H1 (cell line): Measurements from ENCODE around the gene CHRNA4. TPM values are rescaled to one million over a fixed set of nuclear protein-coding genes. Genes with fewer than 3 reads are reported as not detected.

Experiments
- CTCF ChIA-PET: fragments of 300-600 bp; sonication (Branson Sonifier 250); formaldehyde crosslinking; loops from one replicate; lab custom pipeline; 2021; ENCODE audit not compliant: partially characterized antibody; lab: Charles Lee
- POLR2A ChIA-PET: fragments of 300-600 bp; sonication (Branson Sonifier 250); formaldehyde crosslinking; loops from one replicate; lab custom pipeline; 2021; ENCODE audit warnings: inconsistent platforms; ENCODE audit not compliant: partially characterized antibody; lab: Charles Lee
- DNase-seq, 2 experiments: peaks; one replicate each; pipeline versions ENCODE4 v3.0.0 to v3.0.0-alpha.2; 2010 to 2022; ENCODE audit warnings: low spot score in 2 of 2, low read depth in 1 of 2, mixed read lengths in 1 of 2
- FAIRE-seq: peaks from 2 replicates; lab custom pipeline; 2011; peaks lifted over from hg19 to GRCh38; lab: Jason Lieb, UNC
- H2AFZ ChIP-seq: 2 replicates; pipeline ENCODE4 v1.8.1; 2012; ENCODE audit warnings: low read length, inconsistent platforms
- H2AK5ac ChIP-seq: 2 replicates; pipeline ENCODE4 v1.6.1; 2013; ENCODE audit warnings: low read depth, low read length
- H2BK120ac ChIP-seq: replicated peaks from 2 replicates; pipeline ENCODE3; 2013; ENCODE audit warnings: low read depth, low read length, inconsistent platforms
- H2BK12ac ChIP-seq: 2 replicates; pipeline ENCODE4 v1.6.1; 2013; ENCODE audit warnings: low read depth, low read length
- H2BK15ac ChIP-seq: 2 replicates; pipeline ENCODE4 v1.6.1; 2013; ENCODE audit warnings: low read length
- H2BK20ac ChIP-seq: 2 replicates; pipeline ENCODE4 v1.6.1; 2013; ENCODE audit warnings: low read length
- H2BK5ac ChIP-seq: 2 replicates; pipeline ENCODE4 v1.6.1; 2013; ENCODE audit warnings: low read depth, low read length
- H3K14ac ChIP-seq: 2 replicates; pipeline ENCODE4 v1.6.1; 2013; ENCODE audit warnings: inconsistent platforms; ENCODE audit not compliant: insufficient read length
- H3K18ac ChIP-seq: 2 replicates; pipeline ENCODE4 v1.6.1; 2013; ENCODE audit warnings: low read length; ENCODE audit errors: extremely low read depth
- H3K23ac ChIP-seq: 2 replicates; pipeline ENCODE4 v1.6.1; 2013; ENCODE audit warnings: inconsistent platforms; ENCODE audit not compliant: insufficient read length
- H3K23me2 ChIP-seq: 2 replicates; pipeline ENCODE4 v1.6.1; 2013; ENCODE audit warnings: low read depth, low read length
- H3K27ac ChIP-seq: 2 replicates; pipeline ENCODE4 v1.6.1; 2011; ENCODE audit warnings: low read depth, low read length, inconsistent platforms
- H3K27me3 ChIP-seq, 4 experiments: replicated peaks in 1 of 4; 1 replicate in 1 of 4; 2 replicates in 3 of 4; pipeline versions ENCODE4 v1.6.1 to v1.8.1; 2011 to 2013; ENCODE audit warnings: low read length in 3 of 4, mild to moderate bottlenecking in 3 of 4, inconsistent platforms in 2 of 4, mixed read lengths in 2 of 4, moderate library complexity in 1 of 4; ENCODE audit not compliant: control insufficient read depth in 3 of 4, insufficient read depth in 3 of 4; ENCODE audit errors: extremely low read depth in 1 of 4
- H3K36me3 ChIP-seq, 4 experiments: 2 replicates each; pipeline versions ENCODE4 v1.6.1 to v1.8.1; 2011 to 2013; ENCODE audit warnings: mild to moderate bottlenecking in 4 of 4, low read length in 3 of 4, moderate library complexity in 2 of 4, control low read depth in 1 of 4, inconsistent platforms in 1 of 4; ENCODE audit not compliant: insufficient read depth in 4 of 4, control insufficient read depth in 2 of 4
- H3K4ac ChIP-seq: replicated peaks from 2 replicates; pipeline ENCODE3; 2013; ENCODE audit warnings: low read length, low read depth, mixed read lengths, inconsistent platforms; ENCODE audit not compliant: insufficient read length
- H3K4me1 ChIP-seq, 4 experiments: replicated peaks in 1 of 4; 1 replicate in 1 of 4; 2 replicates in 3 of 4; pipeline versions ENCODE4 v1.6.1 to v1.8.1; 2011 to 2013; ENCODE audit warnings: low read length in 3 of 4, inconsistent platforms in 2 of 4, mixed read lengths in 1 of 4; ENCODE audit not compliant: insufficient read depth in 4 of 4, control insufficient read depth in 3 of 4
- H3K4me2 ChIP-seq, 2 experiments: 2 replicates each; pipeline versions ENCODE4 v1.6.1 to v1.8.1; 2011 to 2013; ENCODE audit warnings: low read depth in 2 of 2, low read length in 2 of 2, control low read depth in 1 of 2, inconsistent platforms in 1 of 2, mild to moderate bottlenecking in 1 of 2; ENCODE audit not compliant: insufficient read depth in 1 of 2
- H3K4me3 ChIP-seq, 4 experiments: fragments of 200-600, 300-600 bp in 1 of 4; sonication (generic), shearing (Covaris generic), sonication (Bioruptor Twin) in 1 of 4; 2 replicates each; pipeline versions ENCODE4 v1.5.1 to v1.8.1; 2011 to 2016; ENCODE audit warnings: low read length in 4 of 4, low read depth in 3 of 4, control low read depth in 2 of 4, inconsistent platforms in 2 of 4, mild to moderate bottlenecking in 2 of 4, mixed read lengths in 1 of 4, moderate library complexity in 1 of 4; ENCODE audit not compliant: insufficient read depth in 2 of 4; ENCODE audit errors: extremely low read depth in 1 of 4
- H3K56ac ChIP-seq: replicated peaks from 2 replicates; pipeline ENCODE3; 2013; ENCODE audit warnings: low read depth, mild to moderate bottlenecking, mixed read lengths, low read length, inconsistent platforms; ENCODE audit not compliant: insufficient read length
- H3K79me1 ChIP-seq: 2 replicates; pipeline ENCODE4 v1.6.1; 2013; ENCODE audit warnings: low read depth, low read length, control low read depth
- H3K79me2 ChIP-seq, 2 experiments: 2 replicates each; pipeline versions ENCODE4 v1.6.1 to v1.8.1; 2012 to 2013; ENCODE audit warnings: low read length in 2 of 2, mild to moderate bottlenecking in 2 of 2, inconsistent platforms in 1 of 2; ENCODE audit not compliant: insufficient read depth in 2 of 2, control insufficient read depth in 1 of 2
- H3K9ac ChIP-seq, 4 experiments: replicated peaks in 1 of 4; 1 replicate in 1 of 4; 2 replicates in 3 of 4; pipeline versions ENCODE4 v1.6.1 to v1.8.1; 2011 to 2013; ENCODE audit warnings: low read depth in 3 of 4, low read length in 3 of 4, control low read depth in 2 of 4, mild to moderate bottlenecking in 2 of 4, moderate library complexity in 2 of 4, inconsistent platforms in 1 of 4; ENCODE audit errors: extremely low read depth in 1 of 4
- H3K9me3 ChIP-seq, 2 experiments: 2 replicates each; pipeline versions ENCODE4 v1.6.1 to v1.8.1; 2012 to 2013; ENCODE audit warnings: mild to moderate bottlenecking in 2 of 2, moderate library complexity in 2 of 2, control low read depth in 1 of 2, inconsistent platforms in 1 of 2, low read depth in 1 of 2, low read length in 1 of 2, mixed read lengths in 1 of 2; ENCODE audit not compliant: insufficient read depth in 2 of 2
- H4K20me1 ChIP-seq, 2 experiments: replicated peaks in 1 of 2; 2 replicates each; pipeline versions ENCODE3 to v1.8.1; 2011 to 2013; ENCODE audit warnings: inconsistent platforms in 2 of 2, low read length in 2 of 2, mild to moderate bottlenecking in 1 of 2; ENCODE audit not compliant: insufficient read depth in 2 of 2, control insufficient read depth in 1 of 2
- H4K5ac ChIP-seq: 2 replicates; pipeline ENCODE4 v1.6.1; 2013; ENCODE audit warnings: low read length, low read depth, mixed read lengths, inconsistent platforms; ENCODE audit not compliant: insufficient read length
- H4K8ac ChIP-seq: 2 replicates; pipeline ENCODE4 v1.8.0; 2013; ENCODE audit warnings: mild to moderate bottlenecking, moderate library complexity, low read length, inconsistent platforms; ENCODE audit not compliant: insufficient read depth; ENCODE audit errors: extremely low read depth
- H4K91ac ChIP-seq: replicated peaks from 2 replicates; pipeline ENCODE3; 2013; ENCODE audit warnings: low read length, mixed read lengths, inconsistent platforms; ENCODE audit not compliant: insufficient read length
- BCL11A ChIP-seq, 2 experiments: IDR thresholded peaks; one replicate each; pipeline ENCODE4 v1.6.1; 2011; ENCODE audit warnings: low read depth in 2 of 2, low read length in 2 of 2, mild to moderate bottlenecking in 2 of 2
- CEBPB ChIP-seq: IDR thresholded peaks from 2 replicates; pipeline ENCODE4 v1.6.1; 2012; ENCODE audit warnings: low read depth, low read length
- CHD2 ChIP-seq: IDR thresholded peaks from 2 replicates; pipeline ENCODE4 v1.6.1; 2012; ENCODE audit warnings: low read length, improper control_type of control experiment
- E2F6 ChIP-seq: IDR thresholded peaks from 2 replicates; pipeline ENCODE4 v1.6.1; 2012; ENCODE audit warnings: inconsistent platforms
- EZH2 ChIP-seq: fragments of 200-600 bp; sonication (generic); IDR thresholded peaks from 2 replicates; pipeline ENCODE4 v1.7.1; 2012; ENCODE audit warnings: low read depth, mild to moderate bottlenecking, moderate library complexity, low read length, inconsistent platforms; ENCODE audit not compliant: severe bottlenecking
- FOSL1 ChIP-seq: IDR thresholded peaks from 2 replicates; pipeline ENCODE4 v1.6.1; 2011; ENCODE audit warnings: mild to moderate bottlenecking, low read depth, low read length, moderate library complexity; ENCODE audit not compliant: insufficient read depth
- KDM4A ChIP-seq: IDR thresholded peaks from one replicate; pipeline ENCODE4 v1.7.1; 2012; ENCODE audit warnings: low read depth, mild to moderate bottlenecking, moderate library complexity, low read length, inconsistent platforms; ENCODE audit not compliant: severe bottlenecking
- KDM5A ChIP-seq: fragments of 200-600 bp; IDR thresholded peaks from 2 replicates; pipeline ENCODE4 v1.7.1; 2012; ENCODE audit warnings: mild to moderate bottlenecking, low read length, inconsistent platforms, mixed read lengths
- POU5F1 ChIP-seq: IDR thresholded peaks from 2 replicates; pipeline ENCODE4 v1.6.1; 2011; ENCODE audit warnings: low read depth, mild to moderate bottlenecking, low read length, moderate library complexity
- SIX5 ChIP-seq: IDR thresholded peaks from 2 replicates; pipeline ENCODE4 v1.6.1; 2011; ENCODE audit warnings: mild to moderate bottlenecking, low read depth, low read length
- SP4 ChIP-seq: IDR thresholded peaks from 2 replicates; pipeline ENCODE4 v1.6.1; 2012; ENCODE audit warnings: low read length, inconsistent platforms
- TAF7 ChIP-seq: optimal IDR thresholded peaks from 2 replicates; pipeline ENCODE3; 2011; ENCODE audit warnings: low read depth, mild to moderate bottlenecking, inconsistent platforms, low read length, moderate library complexity, borderline replicate concordance
- WGBS, 2 experiments: shearing (Covaris generic) in 1 of 2; methylation state at CpG; one replicate each; pipeline versions ENCODE4 v1.1.6 to v1.1.7; 2013 to 2015; ENCODE audit warnings: low lambda C conversion rate in 2 of 2, mixed read lengths in 2 of 2, inconsistent platforms in 1 of 2, low coverage in 1 of 2, missing lambda C conversion rate in 1 of 2; ENCODE audit not compliant: insufficient replicate concordance in 2 of 2, insufficient coverage in 1 of 2, insufficient read length in 1 of 2; ENCODE audit errors: extremely low coverage in 1 of 2, missing lambda C conversion rate in 1 of 2; 5-methylcytosine and 5-hydroxymethylcytosine counted together
- polyA plus RNA-seq, 7 experiments: library from polyadenylated mRNA; depleted of rRNA in 3 of 7; stranded (reverse) in 5 of 7; unstranded in 2 of 7; fragments of >200 nt in 5 of 7; fragments of 200-250 nt in 2 of 7; gene quantifications; 1 replicate in 5 of 7; 2 replicates in 1 of 7; 4 replicates in 1 of 7; pipeline versions ENCODE4 v1.2.1 to v1.2.3, GENCODE V29; 2011 to 2013; ENCODE audit warnings: missing spikeins in 2 of 7, mixed read lengths in 2 of 7
- total RNA-seq: library from RNA; stranded (reverse); fragmentation: NEBNext Ultra II Directional; extraction: Animal tissue kit (Norgen Biotek cat#: 25700); gene quantifications from 2 replicates; pipeline ENCODE4 v1.2.1, GENCODE V29; 2021

The CHRNA4 gene
- total and polyA plus RNA-seq, 2 of the 8 experiments (the other 6 are each of a cell fraction or from before 2014, with no cell fraction given) = 4.3 to 5.7 TPM

GRCh38 chr20:63312273-63312672 lies 48.9 kb downstream of the CHRNA4 start:
- WGBS, 2 experiments = 78% methylated on average over 9 of the region's 9 CpGs; no CpG with 5 or more reads in 1 of the 2 experiments
- H3K4me2 ChIP-seq = no peak overlapping the region
- CTCF ChIA-PET = interaction anchor here (6.5 kb wide), 1 partner anchor 69 kb away, joined by 230 read pairs; no protein-coding TSS in a partner anchor

More at GRCh38 chr20:63312273-63312672, 48.9 kb downstream of the CHRNA4 start:
- H3K4me1 ChIP-seq = no peaks in the 10 kb centered on the region; a peak in 2 of 7 replicates
- H2BK20ac ChIP-seq = no peak overlapping the region
- H3K4me3 ChIP-seq = no peak overlapping the region
- POLR2A ChIA-PET = interaction anchor here (0.6 kb wide), 1 partner anchor 64 kb away, joined by 3 read pairs; no protein-coding TSS in a partner anchor
- FAIRE-seq (no peak), DNase-seq (no peak)
- no peaks in the 10 kb centered on the region for H3K23me2 ChIP-seq
- H3K9me3 ChIP-seq = no peaks in the 10 kb centered on the region
- no peak overlapping the region for H3K23ac ChIP-seq
- H2BK5ac ChIP-seq = no peak overlapping the region
- H3K18ac ChIP-seq = no peak overlapping the region
- no peak overlapping the region for H3K9ac ChIP-seq
- H2AK5ac ChIP-seq = no peak overlapping the region
- no peaks in the 10 kb centered on the region; a peak in 1 of 8 replicates for H3K36me3 ChIP-seq
- H2BK12ac ChIP-seq = no peak overlapping the region
- no peaks in the 10 kb centered on the region for H3K27me3 ChIP-seq
- no peak overlapping the region for H2AFZ ChIP-seq
- no peak overlapping the region for H3K14ac ChIP-seq
- no peak overlapping the region for H4K8ac ChIP-seq
- H3K56ac ChIP-seq = no peak overlapping the region
- no peak overlapping the region for H4K5ac ChIP-seq
- TF ChIP-seq POU5F1 (no peak), SIX5 (no peak), EZH2 (no peak), CHD2 (no peak), CEBPB (no peak), SP4 (no peak), BCL11A (IDR thresholded peaks at IDR 0.05; ENCODE audit: low read depth in 2 of 2, low read length in 2 of 2) (no peak), E2F6 (no peak), FOSL1 (no peak), TAF7 (no peak), KDM5A (no peak), KDM4A (no peak)
- H3K79me2 ChIP-seq = no peaks in the 10 kb centered on the region
- H2BK15ac ChIP-seq = no peak overlapping the region
- no peaks in the 10 kb centered on the region for H3K79me1 ChIP-seq
- H3K27ac ChIP-seq = no peak overlapping the region
- no peak overlapping the region for H3K4ac ChIP-seq
- H2BK120ac ChIP-seq = no peak overlapping the region
- no peaks in the 10 kb centered on the region for H4K20me1 ChIP-seq
- no peak overlapping the region for H4K91ac ChIP-seq
